Activated CD8-positive, alpha-beta memory T cell treated with anti-CD3 and anti-CD28 coated beads for 4 hours (primary cell): Measurements from ENCODE around the gene FIGNL2.
"Not testable (repeated sequence)": the region's sequence is repeated elsewhere in the genome, so short reads cannot be mapped to it uniquely, and the experiment has no call there.

ENCODE experiments used
- DNase-seq, 2 donors: peaks; one replicate each; pipeline ENCODE4 v3.0.0-alpha.2; 2020; ENCODE audit warnings: low read depth in 2 of 2

The FIGNL2 gene

GRCh38 chr12:51836041-51836826 lies 12.3 kb downstream of the FIGNL2 start:
- DNase-seq, result no peak

GRCh38 chr12:51834411-51834810 lies 14.1 kb downstream of the FIGNL2 start:
- no peak for DNase-seq

- no peak for DNase-seq
These were observed 14.9 kb downstream of the FIGNL2 start for GRCh38 chr12:51833448-51834227.

GRCh38 chr12:51832354-51833107 lies 16.0 kb downstream of the FIGNL2 start:
- DNase-seq, result no peak

- not testable (repeated sequence) for DNase-seq
These were observed 16.7 kb downstream of the FIGNL2 start for GRCh38 chr12:51831817-51832216.

DNA sequence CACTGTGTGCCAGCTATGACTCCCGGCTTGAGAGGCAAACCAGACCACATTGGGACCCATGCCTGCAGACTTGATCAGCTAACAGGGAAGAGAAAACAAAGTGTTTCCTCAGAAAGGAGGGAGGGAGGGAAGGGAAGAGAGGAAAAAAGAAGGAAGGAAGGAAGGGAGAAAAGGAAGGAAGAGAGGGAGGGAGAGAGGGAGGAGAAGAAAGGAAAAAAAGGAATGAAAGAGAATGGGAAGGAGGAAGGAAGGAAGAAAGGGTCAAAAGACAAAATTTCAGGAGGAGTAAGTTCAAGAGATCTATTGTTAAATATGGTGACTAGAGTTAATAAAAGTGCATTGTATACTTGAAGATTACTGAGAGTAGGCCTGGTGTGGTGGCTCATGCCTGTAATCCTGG lies 18.9 kb downstream of the FIGNL2 start:
- no peak for DNase-seq

DNA sequence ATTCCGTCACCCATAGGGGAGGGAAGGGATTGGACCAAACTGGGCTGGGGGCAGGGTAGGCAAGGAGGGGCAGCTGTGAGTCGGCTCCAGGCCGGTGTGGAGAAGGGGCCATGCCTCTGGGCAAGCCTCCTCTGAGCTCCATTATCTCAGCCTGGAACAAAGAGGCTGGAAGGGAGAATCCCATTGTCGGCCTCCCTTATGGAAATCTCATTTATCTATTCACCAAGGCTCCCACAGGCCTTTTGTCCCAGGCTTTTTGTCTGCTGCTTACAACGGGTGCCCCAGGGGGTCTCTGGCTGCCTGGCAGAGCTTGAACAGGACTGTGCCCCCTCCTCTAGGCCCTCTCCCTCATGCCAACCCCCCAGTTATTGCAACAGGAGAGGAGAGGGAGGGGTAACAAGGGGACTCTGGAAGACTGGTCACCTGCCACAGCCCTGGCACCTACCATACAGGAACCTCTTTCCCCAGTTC lies 19.5 kb downstream of the FIGNL2 start:
- DNase-seq, result no peak

DNA sequence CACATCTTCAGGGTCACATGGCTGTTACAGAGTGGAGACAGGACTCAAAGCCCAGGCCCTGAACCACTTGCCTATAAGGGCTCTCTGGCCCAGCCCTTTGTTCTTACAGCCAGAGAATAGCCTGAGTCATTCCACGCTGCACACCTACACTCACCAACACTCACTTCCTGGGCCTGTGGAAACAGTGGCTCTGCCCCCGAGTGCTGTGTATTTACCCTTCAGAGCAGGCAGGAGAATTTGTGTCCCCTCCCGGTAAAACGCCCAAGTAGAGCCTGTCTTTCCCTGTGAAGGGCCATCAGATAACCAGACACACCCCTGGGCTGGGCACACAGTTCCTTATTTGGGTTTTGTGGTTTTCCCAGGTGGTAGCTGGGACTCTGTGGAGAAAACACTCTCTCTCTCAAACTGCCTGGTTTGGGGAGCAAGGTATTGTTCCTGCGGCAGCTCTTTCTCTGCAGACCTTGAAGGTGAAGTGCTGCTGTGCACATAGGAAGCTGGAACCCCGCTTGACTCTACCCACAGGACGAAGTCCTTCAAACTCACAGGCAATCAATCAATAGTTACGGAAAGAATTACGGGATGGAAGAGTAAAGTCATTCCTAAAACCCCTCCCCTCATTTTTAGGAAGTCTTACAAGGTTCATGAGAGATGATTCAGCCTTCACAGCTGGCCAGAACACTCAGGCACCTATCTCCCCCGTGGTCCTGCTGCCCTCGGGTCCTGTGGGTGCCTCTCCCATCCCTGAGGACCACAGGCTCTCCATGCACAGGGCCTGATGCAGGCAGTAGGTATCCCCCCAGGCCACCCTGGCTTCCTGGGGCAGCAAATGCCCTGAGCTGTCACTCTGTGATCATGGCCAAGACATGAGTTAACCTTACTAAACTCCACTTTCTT lies 20.3 kb downstream of the FIGNL2 start:
- DNase-seq, result peak; percentile 20 to 34

DNA sequence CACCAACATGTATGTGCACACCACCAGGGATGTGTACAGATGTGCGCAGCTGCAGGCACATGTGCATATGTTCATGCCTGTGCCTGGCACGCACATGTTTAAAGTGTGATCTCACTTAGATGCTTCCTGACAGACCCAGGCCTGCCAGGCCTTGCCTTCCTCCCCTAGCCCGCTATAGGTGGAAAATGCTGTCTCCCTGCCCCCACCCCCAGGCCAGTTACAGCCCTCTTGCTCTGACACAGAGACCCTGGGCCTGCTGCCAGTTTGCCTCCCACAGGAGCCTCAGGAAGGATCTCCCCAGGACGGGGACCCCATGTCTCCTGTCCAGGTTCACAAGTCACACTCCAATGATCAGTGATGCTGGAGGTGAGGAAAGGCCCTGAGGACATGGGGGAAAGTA lies 21.6 kb downstream of the FIGNL2 start:
- DNase-seq, result no peak

- DNase-seq, result no peak
These were observed 23.3 kb downstream of the FIGNL2 start for GRCh38 chr12:51825216-51825615.

DNA sequence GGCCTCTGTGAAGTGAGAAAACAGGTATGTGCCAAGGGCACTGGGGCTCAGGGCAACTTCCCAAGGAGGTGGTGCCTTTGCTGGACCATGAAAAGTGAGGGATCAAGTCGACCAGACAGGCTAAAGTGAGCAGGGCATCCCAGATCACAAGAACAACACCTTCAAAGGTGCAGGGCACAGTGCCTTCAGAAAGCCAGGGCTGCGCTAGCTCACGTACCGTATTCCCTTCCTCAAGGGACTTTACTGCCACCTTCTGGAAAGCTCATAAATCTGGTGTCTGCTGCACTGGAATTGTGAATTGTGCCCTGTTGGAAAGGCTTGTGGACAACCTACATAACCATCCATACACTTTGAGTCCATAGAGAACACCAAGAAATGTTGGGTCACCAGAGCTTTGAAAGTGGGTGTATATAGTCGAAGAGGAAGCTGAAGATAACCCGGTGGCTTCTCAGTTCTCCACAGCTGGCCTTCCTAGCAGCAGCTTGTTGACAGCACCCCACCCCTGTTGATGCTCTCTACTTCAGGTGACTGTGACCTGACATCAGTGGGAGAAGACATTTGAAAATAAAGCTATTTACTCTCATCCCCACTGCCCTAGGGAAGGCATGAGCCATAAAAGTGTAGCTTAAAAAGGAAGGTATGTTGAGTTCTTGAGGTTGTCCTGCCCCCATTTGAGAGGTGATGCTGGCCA lies 24.5 kb downstream of the FIGNL2 start:
- no peak for DNase-seq

GRCh38 chr12:51822956-51823355 lies 25.6 kb downstream of the FIGNL2 start:
- DNase-seq, result no peak

DNA sequence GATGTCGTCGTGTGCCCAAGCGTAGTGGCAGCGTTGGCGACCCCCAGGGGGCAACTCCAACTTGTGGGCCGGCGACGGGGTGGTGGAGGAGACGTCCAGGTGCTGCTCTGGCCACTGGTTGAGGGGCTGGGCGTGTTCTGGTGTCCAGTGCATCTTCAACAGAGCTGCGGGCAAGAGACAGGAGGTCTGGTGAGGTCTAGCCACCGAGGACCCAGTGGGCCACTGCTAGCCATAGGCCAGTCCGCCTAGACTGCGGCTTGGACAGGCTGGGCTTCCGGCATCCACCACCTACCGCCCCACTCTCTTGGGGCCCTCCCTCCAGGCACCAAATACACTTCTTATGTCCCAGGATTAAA lies 26.3 kb downstream of the FIGNL2 start:
- DNase-seq, result no peak

GRCh38 chr12:51821440-51822260 lies 26.9 kb downstream of the FIGNL2 start:
- DNase-seq, result no peak

DNA sequence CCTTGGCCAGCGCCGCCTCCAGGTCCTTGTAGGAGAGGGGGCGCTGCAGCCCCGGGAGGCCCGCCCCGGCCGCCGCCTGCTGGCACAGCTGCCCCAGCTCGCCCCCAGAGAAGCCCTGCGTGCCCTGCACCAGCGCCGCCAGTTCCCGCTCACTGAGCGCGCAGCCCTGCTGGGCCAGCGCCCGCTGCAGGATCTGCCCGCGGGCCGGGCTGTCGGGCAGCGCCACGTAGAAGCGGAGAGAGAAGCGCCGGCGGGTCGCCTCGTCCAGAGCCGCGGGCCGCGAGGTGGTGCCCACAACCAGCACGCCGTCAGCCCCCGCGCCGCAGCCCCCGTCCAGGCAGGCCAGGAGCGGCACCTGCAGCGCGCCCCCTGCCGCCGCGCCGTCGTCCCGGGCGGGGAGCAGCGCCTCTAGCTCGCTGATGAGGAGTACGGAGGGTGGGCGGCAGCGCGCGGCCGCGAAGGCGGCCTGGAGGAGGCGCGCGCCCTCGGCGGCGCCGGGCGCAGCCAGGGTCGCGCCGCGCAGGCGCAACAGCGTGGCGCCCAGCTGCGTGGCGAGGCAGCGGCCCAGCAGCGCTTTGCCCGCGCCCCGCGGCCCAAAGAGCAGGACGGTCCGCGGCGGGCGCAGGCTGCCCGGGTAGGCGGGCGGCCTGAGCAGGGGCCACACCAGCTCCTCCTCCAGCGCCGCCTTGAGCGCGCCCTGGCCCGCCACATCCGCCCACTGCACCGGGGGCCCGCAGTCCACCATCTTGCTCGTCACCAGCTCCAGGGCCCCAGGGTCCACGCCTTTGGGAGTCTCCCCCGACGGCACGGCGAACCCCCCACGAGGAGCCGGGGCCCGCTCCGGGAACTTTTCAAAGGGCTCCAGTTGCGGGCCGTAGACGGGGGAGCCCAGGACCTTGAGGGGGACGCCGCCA lies 27.7 kb downstream of the FIGNL2 start:
- peak; percentile 70 to 73 for DNase-seq

DNA sequence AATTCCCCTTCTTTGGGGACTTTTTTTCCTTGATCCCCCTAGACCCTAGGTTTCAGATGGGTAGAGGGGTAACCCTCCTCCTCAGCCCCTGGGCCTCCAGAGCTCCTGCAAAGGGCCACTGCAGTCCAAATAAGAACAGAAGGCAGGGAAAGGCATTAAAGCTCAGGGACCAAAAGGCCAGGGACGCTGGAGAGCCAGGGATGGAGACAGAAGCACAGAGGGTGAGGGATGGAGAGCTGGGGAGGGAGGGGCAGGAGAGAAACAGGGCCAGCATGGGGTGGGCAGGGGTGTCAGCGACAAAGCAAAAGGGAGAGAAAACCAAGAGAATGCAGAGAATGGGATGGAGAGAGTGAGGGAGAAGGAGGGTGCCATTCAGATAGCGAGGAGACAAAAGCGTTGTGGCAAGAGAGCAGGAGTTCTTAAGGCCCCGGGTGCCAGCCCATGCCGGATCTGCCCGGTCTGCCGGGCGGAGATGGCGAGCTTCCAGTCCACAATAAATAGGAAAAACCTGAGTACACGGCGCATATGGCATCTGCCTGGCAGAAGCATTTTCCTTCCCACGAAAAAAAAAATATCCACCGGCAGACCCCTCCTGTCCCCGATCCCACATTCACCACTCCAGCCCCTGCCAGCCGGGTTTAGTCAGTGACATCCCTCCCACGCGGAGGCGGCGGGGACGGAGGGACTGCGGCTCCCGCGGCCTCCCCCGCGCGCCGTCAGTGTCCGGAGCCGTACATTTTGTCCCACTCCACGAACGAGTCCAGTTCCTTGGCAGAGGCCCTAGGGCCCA lies 28.6 kb downstream of the FIGNL2 start:
- no peak for DNase-seq

DNA sequence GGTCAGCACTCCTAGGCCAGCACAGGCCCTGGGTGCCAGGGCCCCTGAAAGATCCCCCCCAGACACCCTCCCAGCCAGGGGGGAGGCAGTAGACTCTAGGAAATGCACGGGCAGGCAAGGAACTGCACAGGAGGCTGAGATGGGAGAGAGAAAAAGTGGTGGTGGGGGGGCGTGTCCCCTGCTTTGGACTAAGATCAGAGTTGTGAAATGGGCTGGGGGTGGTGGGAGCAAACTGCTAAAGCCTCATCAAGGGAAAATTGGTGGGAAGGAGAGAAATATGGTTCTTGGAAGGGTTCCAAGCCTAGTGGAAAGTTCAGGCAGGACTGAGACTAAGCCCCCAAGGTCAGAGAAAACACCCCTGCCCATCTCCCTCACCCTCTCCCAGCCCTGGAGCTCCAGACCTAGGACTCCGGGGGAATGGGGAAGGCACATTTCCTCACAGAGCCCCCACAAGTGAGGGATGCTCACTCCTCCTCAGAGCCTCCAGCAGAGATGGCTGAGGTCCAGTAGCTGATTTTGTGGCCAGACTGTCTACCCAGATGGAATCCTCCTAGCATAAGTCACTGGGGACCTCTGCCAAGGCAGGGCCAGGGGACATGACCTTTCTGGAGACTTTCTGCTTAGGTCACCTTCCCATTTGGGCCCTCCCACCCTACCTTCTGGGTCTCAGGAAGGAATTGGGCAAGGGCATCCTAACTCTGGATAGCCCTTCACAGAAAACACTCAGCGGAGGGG lies 29.8 kb downstream of the FIGNL2 start:
- DNase-seq, result no peak
